ENCODE measurements around the gene CAMK4. TPM values are rescaled to one million over a fixed set of nuclear protein-coding genes. Genes with fewer than 3 reads are reported as not detected.
"Not testable (repeated sequence)": the region's sequence is repeated elsewhere in the genome, so short reads cannot be mapped to it uniquely, and the experiment has no call there.

CAMK4 gene
- polyA plus RNA-seq, 4 donors: 3.9 to 6.8 (median 6.0) TPM

DNA sequence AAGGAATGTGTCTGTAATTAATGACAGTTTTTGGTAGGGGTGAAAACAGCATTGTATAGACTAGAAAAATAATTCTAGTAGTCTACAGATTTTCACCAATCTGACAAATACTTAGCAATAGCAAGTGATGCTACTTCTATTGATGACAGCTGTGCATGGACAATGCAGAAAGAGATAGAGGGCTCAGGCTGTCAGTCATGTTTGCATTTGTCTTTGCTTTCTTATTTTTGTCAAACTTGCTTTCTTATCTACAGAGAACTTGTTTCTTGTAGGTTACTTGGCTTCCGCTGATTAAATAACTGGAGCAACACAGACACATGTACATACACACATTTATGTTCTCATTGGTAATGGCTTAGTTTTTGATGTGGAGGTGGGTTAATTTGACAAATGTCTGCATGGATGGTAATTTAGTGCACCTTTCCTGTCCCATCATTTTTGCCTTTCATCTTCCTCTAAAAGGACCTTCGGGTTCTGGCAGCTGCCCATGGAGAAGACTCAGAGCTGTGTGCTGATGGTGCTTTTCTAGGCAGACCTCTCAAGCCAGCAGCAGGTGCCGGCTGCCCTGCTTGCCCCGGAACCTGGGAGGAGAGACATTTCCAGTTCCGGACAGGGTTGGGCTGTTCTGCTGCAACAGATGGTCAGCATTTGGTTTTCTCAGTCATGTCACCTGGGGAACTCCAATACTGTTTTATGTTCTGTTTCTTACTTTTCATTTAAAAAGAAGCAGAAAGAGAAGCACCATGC lies 28.8 kb downstream of the CAMK4 start:
- DNase-seq (ENCODE audit: low read depth in 4 of 4, low spot score in 3 of 4): no peak

DNA sequence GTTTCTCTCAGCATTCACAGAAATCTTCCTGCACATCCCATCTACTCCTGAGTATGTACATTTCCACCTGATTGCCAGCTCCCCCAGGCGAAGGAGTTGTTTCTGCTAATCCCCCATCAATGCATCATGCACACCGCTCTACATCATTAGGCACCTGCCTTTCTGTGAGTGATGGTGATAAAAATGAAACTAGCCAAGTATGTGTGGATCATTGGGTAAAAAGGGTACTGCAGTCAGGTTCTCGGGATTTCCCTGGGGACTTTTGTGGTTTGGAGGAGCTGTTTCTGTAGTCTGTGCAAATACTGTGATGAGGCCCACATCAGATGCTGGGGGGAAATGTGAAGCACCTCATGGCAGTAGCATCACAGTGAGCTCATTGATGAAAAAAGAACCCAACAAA lies 30.4 kb downstream of the CAMK4 start:
- no peak for DNase-seq (ENCODE audit: low read depth in 4 of 4, low spot score in 3 of 4)

DNA sequence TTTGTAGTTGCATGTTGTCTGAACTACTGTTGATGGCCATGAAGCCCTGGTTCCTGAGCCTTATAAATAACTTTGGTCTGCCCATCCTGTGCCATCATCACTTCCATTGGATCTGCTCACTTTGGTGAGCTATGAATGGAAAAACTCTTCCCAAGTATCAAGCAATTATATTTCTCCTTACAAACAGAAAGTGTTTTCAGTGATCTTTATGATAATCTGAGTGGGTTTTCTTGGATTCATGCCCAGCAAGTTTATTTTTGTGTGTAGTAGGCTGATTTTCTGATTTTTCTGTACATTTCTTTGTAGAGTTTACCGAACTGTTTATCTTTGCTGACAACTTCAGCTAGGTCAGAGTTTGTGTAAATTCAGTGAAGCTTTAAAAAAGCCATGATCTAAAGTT lies 31.0 kb downstream of the CAMK4 start:
- no peak for DNase-seq (ENCODE audit: low read depth in 4 of 4, low spot score in 3 of 4)

- no peak for DNase-seq (ENCODE audit: low read depth in 4 of 4, low spot score in 3 of 4)
Observed at GRCh38 chr5:111256128-111256527, 31.9 kb downstream of the CAMK4 start.

DNA sequence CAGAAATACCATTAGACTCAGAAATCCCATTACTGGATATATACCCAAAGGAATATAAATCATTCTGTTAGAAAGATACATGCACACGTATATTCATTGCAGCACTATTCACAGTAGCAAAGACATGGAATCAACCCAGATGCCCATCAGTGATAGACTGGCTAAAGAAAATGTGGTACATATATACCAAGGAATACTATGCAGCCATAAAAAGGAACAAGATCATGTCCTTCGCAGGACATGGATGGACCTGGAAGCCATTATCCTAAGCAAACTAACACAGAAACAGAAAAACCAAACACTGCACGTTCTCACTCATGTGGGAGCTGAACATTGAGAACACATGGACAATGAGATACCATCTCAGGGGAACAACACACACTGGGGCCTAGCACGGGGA lies 33.4 kb downstream of the CAMK4 start:
- not testable (repeated sequence) for DNase-seq (ENCODE audit: low read depth in 4 of 4, low spot score in 3 of 4)

GRCh38 chr5:111259636-111260035 lies 35.5 kb downstream of the CAMK4 start:
- no peak for DNase-seq (ENCODE audit: low read depth in 4 of 4, low spot score in 3 of 4)

GRCh38 chr5:111261610-111262009 lies 37.4 kb downstream of the CAMK4 start:
- DNase-seq (ENCODE audit: low read depth in 4 of 4, low spot score in 3 of 4): no peak

- DNase-seq (ENCODE audit: low read depth in 4 of 4, low spot score in 3 of 4): no peak
Observed at GRCh38 chr5:111262153-111262552, 38.0 kb downstream of the CAMK4 start.

- no peak for DNase-seq (ENCODE audit: low read depth in 4 of 4, low spot score in 3 of 4)
Observed at GRCh38 chr5:111262815-111263214, 38.6 kb downstream of the CAMK4 start.

DNA sequence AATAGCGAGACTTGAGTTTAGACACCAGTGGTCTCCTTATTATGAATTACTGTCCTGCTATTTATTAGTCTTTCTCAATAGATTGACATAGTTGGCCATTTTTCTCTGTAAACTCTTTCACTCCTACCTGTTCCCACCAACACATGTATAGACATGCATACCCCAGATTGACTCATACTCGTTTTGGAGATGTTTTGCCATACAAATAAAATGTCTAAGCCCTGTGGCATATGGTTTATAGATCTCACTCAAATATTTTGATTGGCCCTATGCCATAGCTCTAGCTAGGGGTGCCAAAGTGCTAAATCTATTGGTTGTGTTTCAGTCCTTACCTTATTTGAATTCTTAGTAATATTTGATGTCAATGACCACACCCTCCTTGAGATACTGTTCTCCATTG lies 42.3 kb downstream of the CAMK4 start:
- no peak for DNase-seq (ENCODE audit: low read depth in 4 of 4, low spot score in 3 of 4)

DNA sequence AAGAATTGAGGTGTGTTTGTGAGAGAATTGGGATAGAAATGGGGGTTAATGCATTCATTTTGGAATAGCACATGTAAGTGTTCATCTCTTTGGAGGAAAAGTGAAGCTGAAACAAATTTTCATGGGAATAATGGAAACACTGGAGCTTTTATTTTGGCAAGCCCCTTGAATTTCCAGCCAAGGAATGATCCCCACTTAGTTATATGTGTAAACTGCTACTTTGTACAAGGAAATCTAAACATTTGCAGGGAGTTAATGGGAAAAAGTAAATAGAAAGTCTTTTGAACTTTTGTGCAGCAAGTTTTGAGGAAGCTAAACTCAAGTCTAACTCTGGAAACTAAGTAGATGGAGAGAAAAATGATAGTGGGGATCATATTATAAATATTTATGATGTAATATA lies 44.1 kb downstream of the CAMK4 start:
- no peak for DNase-seq (ENCODE audit: low read depth in 4 of 4, low spot score in 3 of 4)

GRCh38 chr5:111271885-111272284 lies 47.7 kb downstream of the CAMK4 start:
- no peak for DNase-seq (ENCODE audit: low read depth in 4 of 4, low spot score in 3 of 4)

DNA sequence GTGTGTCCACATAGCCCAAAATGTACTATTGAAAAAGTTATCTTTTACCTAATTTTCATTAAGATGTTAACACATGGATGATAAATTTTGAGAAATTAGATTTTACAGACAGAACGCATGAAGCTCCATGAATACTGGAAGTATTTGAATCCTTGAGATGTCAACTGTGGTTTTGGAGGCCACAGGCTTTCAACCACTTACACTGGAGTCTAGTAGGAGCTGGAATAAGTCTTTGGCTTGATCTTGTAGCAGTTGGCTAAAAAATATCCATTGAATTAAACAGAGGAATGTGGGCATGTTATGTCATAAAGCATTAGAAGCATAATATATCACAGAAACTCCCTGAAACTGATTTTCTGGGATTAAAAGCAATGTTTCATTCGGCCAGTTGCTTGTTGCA lies 52.9 kb downstream of the CAMK4 start:
- DNase-seq (ENCODE audit: low read depth in 4 of 4, low spot score in 3 of 4): no peak

GRCh38 chr5:111278858-111279504 lies 54.8 kb downstream of the CAMK4 start:
- DNase-seq (ENCODE audit: low read depth in 4 of 4, low spot score in 3 of 4): no peak

DNA sequence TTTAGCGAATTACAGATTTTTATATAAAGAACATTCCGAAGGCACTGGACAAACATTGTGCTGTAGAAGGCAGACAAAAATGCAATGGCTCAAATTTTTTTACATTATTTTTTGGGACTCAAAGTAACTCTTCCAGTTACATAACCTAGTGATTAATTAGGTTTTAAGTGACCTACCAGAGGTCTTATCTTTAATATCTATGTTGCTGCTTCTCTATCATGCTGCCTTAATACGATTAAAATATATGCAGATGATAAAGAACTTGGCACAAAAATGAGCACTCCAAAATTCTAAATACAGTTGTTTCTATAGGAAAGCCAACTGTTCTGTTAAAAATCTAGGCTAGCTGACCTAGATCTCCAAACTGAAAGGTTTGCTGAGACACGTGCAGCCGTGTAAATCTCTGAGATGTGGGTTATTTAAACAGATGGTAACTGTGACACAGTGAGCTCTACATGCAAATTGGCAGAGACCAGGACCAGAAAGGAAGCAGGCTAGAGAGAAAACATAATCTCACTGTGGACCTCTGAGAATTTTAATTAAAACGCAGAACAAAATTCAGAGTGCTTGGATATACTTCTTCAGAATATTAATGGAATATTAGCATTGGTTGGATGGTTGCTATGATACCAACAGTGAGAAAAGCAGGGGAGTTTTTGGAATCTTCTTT lies 56.2 kb downstream of the CAMK4 start:
- no peak for DNase-seq (ENCODE audit: low read depth in 4 of 4, low spot score in 3 of 4)

DNA sequence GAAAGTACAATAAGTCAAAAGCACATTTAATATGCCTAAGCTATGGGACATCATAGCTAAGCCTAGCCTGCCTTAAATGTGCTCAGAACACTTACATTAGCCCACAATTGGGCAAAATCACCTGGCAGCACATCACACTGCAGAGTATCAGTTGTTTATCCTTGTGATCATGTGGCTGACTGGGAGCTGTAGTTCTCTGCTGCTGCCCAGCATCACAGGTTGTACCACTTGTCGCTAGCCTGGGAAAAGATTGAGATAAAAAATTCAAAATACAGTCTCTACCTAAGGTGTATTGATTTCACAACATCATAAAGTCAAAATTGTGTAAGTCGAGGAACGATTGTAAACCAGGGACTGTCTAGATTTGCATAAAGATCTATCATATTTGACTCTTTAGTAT lies 58.6 kb downstream of the CAMK4 start:
- no peak for DNase-seq (ENCODE audit: low read depth in 4 of 4, low spot score in 3 of 4)

- DNase-seq (ENCODE audit: low read depth in 4 of 4, low spot score in 3 of 4): no peak
Observed at GRCh38 chr5:111284825-111285224, 60.6 kb downstream of the CAMK4 start.

- no peak for DNase-seq (ENCODE audit: low read depth in 4 of 4, low spot score in 3 of 4)
Observed at GRCh38 chr5:111294551-111294950, 70.4 kb downstream of the CAMK4 start.

- DNase-seq (ENCODE audit: low read depth in 4 of 4, low spot score in 3 of 4): no peak
Observed at GRCh38 chr5:111295649-111296048, 71.5 kb downstream of the CAMK4 start.

- no peak for DNase-seq (ENCODE audit: low read depth in 4 of 4, low spot score in 3 of 4)
Observed at GRCh38 chr5:111296570-111296969, 72.4 kb downstream of the CAMK4 start.

GRCh38 chr5:111299067-111299481 lies 74.9 kb downstream of the CAMK4 start:
- DNase-seq (ENCODE audit: low read depth in 4 of 4, low spot score in 3 of 4): no peak
